ENCODE data around the gene NME4. TPM values are rescaled to one million over a fixed set of nuclear protein-coding genes. Genes with fewer than 3 reads are reported as not detected.

NME4 gene
- total and polyA plus RNA-seq, 8 donors: 72.3 to 199 (median 158) TPM

DNA sequence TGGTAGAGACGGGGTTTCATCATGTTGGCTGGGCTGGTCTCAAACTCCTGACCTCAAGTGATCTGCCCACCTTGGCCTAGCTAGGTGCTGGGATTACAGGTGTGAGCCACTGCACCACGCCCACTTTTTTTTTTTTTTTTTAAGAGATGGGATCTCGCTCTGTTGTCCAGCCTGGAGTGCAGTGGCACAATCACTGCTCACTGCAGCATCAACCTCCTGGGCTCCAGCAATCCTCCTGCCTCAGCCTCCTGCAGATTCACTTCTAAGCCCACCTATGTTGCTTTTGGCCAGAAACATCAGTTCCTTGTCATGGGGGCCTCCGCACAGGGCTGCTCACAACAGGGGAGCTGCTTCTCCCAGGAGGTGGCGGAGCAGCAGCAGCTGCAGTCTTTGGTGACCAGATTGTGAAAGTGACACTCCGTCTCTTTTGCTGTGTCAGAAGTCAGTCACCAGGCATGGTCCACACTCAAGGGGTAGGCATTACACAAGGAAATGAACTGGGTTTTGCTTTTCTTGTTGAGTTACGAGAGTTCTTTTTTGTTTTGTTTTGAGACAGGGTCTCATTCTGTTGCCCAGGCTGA, 4.5 kb upstream of the NME4 start:
- ATAC-seq: no peak
- Histone ChIP-seq H3K4me1 (peaks cover 0 to 16% of the 10 kb centered on the region in 2 donors), H3K27me3 (no peaks in the 10 kb centered on the region), H3K4me3 (no peak overlapping the region), H3K36me3 (no peaks in the 10 kb centered on the region), H3K27ac (no peak overlapping the region), H3K9me3 (no peaks in the 10 kb centered on the region)
- intact Hi-C loops (cut with DNase I): no loop called here
- no peak for DNase-seq
- TF ChIP-seq CTCF (IDR thresholded peaks at IDR 0.05): no peak

- no peak for DNase-seq
- Histone ChIP-seq H3K9me3 (no peaks in the 10 kb centered on the region), H3K36me3 (no peaks in the 10 kb centered on the region), H3K4me1 (peaks cover 0 to 37% of the 10 kb centered on the region in 2 donors), H3K27ac (peak overlapping the region; percentile 48 to 72), H3K4me3 (peak overlapping the region in 1 of 2 donors; percentile 51), H3K27me3 (no peaks in the 10 kb centered on the region)
- no peak for TF ChIP-seq CTCF (IDR thresholded peaks at IDR 0.05)
- no peak for ATAC-seq
- intact Hi-C loops (cut with DNase I): no loop called here
Measured at GRCh38 chr16:396199-396598, 800 bp upstream of the NME4 start.

GRCh38 chr16:396605-397004, 394 bp upstream of the NME4 start:
- ATAC-seq (peak; percentile 30), DNase-seq (peak in 1 of 4 donors; percentile 65)
- peak overlapping the region; percentile 17 to 51 for H3K4me3 ChIP-seq
- no peak for TF ChIP-seq CTCF (IDR thresholded peaks at IDR 0.05)
- H3K27ac ChIP-seq: peak overlapping the region; percentile 48 to 72
- no peaks in the 10 kb centered on the region for H3K27me3 ChIP-seq
- no peaks in the 10 kb centered on the region for H3K36me3 ChIP-seq
- intact Hi-C loops (cut with DNase I): no loop called here
- peaks cover 0 to 37% of the 10 kb centered on the region in 2 donors for H3K4me1 ChIP-seq
- no peaks in the 10 kb centered on the region for H3K9me3 ChIP-seq

- DNase-seq (peak in 3 of 4 donors; percentile 68 to 87 (median 83)), ATAC-seq (peak; percentile 8)
- peak; percentile 22 to 47 for TF ChIP-seq CTCF (IDR thresholded peaks at IDR 0.05)
- intact Hi-C loops (cut with DNase I): no loop called here
- peaks cover 6 to 41% of the 10 kb centered on the region in 2 donors for H3K4me1 ChIP-seq
- H3K36me3 ChIP-seq: no peaks in the 10 kb centered on the region
- peak overlapping the region in 1 of 2 donors; percentile 51 for H3K4me3 ChIP-seq
- H3K27ac ChIP-seq: peak overlapping the region in 1 of 2 donors; percentile 28
- no peaks in the 10 kb centered on the region for H3K27me3 ChIP-seq
- no peaks in the 10 kb centered on the region for H3K9me3 ChIP-seq
Measured at GRCh38 chr16:397736-398332, 835 bp downstream of the NME4 start.

- Histone ChIP-seq H3K27me3 (no peaks in the 10 kb centered on the region), H3K4me1 (peaks cover 6 to 43% of the 10 kb centered on the region in 2 donors), H3K4me3 (no peak overlapping the region), H3K27ac (no peak overlapping the region), H3K36me3 (no peaks in the 10 kb centered on the region), H3K9me3 (no peaks in the 10 kb centered on the region)
- intact Hi-C loops (cut with DNase I): no loop called here
- no peak for TF ChIP-seq CTCF (IDR thresholded peaks at IDR 0.05)
- no peak for DNase-seq
- ATAC-seq: no peak
Measured at GRCh38 chr16:398561-399339, 1.8 kb downstream of the NME4 start.
